ENCODE measurements around the gene ALOX5. TPM values are rescaled to one million over a fixed set of nuclear protein-coding genes. Genes with fewer than 3 reads are reported as not detected.
"Not testable (repeated sequence)": the region's sequence is repeated elsewhere in the genome, so short reads cannot be mapped to it uniquely, and the experiment has no call there.

ALOX5 gene
- total RNA-seq, 4 donors from 2014 or later: 13.7 to 46.4 (median 17.9) TPM

GRCh38 chr10:45410489-45410806 is 36.4 kb downstream of the ALOX5 start:
- 52 to 77% methylated on average over 2 of the region's 2 CpGs for WGBS, 2 donors (ENCODE audit: low coverage in 1 of 2)
- H3K27me3 ChIP-seq: peaks cover 33% of the 10 kb centered on the region
- H3K4me3 ChIP-seq: no peak overlapping the region
- H3K27ac ChIP-seq: no peak overlapping the region
- H3K4me1 ChIP-seq: no peaks in the 10 kb centered on the region
- H3K36me3 ChIP-seq: no peaks in the 10 kb centered on the region
- no peak for ATAC-seq
- no peaks in the 10 kb centered on the region for H3K9me3 ChIP-seq
- no peak for TF ChIP-seq POLR2AphosphoS5 (IDR thresholded peaks at IDR 0.05)

- peaks cover 33% of the 10 kb centered on the region for H3K27me3 ChIP-seq
- H3K9me3 ChIP-seq: no peaks in the 10 kb centered on the region
- WGBS, 2 donors (ENCODE audit: low coverage in 1 of 2): 50 to 64% methylated on average over 3 to 6 of the region's 6 CpGs
- no peak overlapping the region for H3K27ac ChIP-seq
- H3K4me1 ChIP-seq: no peaks in the 10 kb centered on the region
- no peaks in the 10 kb centered on the region for H3K36me3 ChIP-seq
- TF ChIP-seq POLR2AphosphoS5 (IDR thresholded peaks at IDR 0.05): no peak
- TF ChIP-seq POLR2A (IDR thresholded peaks at IDR 0.05): no peak
- TF ChIP-seq EP300 (IDR thresholded peaks at IDR 0.05): no peak
- TF ChIP-seq, protein P1, sequence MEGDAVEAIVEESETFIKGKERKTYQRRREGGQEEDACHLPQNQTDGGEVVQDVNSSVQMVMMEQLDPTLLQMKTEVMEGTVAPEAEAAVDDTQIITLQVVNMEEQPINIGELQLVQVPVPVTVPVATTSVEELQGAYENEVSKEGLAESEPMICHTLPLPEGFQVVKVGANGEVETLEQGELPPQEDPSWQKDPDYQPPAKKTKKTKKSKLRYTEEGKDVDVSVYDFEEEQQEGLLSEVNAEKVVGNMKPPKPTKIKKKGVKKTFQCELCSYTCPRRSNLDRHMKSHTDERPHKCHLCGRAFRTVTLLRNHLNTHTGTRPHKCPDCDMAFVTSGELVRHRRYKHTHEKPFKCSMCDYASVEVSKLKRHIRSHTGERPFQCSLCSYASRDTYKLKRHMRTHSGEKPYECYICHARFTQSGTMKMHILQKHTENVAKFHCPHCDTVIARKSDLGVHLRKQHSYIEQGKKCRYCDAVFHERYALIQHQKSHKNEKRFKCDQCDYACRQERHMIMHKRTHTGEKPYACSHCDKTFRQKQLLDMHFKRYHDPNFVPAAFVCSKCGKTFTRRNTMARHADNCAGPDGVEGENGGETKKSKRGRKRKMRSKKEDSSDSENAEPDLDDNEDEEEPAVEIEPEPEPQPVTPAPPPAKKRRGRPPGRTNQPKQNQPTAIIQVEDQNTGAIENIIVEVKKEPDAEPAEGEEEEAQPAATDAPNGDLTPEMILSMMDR (IDR thresholded peaks at IDR 0.05): no peak
- H3K4me3 ChIP-seq: no peak overlapping the region
- ATAC-seq: no peak
Observed at GRCh38 chr10:45410807-45411606, 37.0 kb downstream of the ALOX5 start.

- WGBS, 2 donors (ENCODE audit: low coverage in 1 of 2): 90% methylated on average over 2 of the region's 4 CpGs; no CpG with 5 or more reads in 1 of the 2 donors
- Histone ChIP-seq H3K4me3 (no peak overlapping the region), H3K27me3 (peaks cover 30% of the 10 kb centered on the region), H3K4me1 (no peaks in the 10 kb centered on the region), H3K9me3 (no peaks in the 10 kb centered on the region), H3K27ac (no peak overlapping the region), H3K36me3 (no peaks in the 10 kb centered on the region)
- no peak for ATAC-seq
- TF ChIP-seq EP300 (IDR thresholded peaks at IDR 0.05) (no peak), POLR2AphosphoS5 (IDR thresholded peaks at IDR 0.05) (no peak), POLR2A (IDR thresholded peaks at IDR 0.05) (no peak)
- TF ChIP-seq, protein P1 (IDR thresholded peaks at IDR 0.05): no peak
Observed at GRCh38 chr10:45411607-45411940, 37.6 kb downstream of the ALOX5 start.

DNA sequence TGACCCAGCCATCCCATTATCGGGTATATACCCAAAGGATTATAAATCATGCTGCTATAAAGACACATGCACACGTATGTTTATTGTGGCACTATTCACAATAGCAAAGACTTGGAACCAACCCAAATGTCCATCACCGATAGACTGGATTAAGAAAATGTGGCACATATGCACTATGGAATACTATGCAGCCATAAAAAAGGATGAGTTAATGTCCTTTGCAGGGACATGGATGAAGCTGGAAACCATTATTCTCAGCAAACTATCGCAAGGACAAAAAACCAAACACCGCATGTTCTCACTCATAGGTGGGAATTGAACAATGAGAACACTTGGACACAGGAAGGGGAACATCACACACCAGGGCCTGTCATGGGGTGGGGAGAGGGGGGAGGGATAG is 41.0 kb downstream of the ALOX5 start:
- peaks cover 0 to 27% (median 11%) of the 10 kb centered on the region in 3 donors for H3K4me1 ChIP-seq
- peaks cover 10% of the 10 kb centered on the region for H3K27me3 ChIP-seq
- not testable (repeated sequence) for H3K9me3 ChIP-seq, H3K36me3 ChIP-seq, H3K4me3 ChIP-seq, ATAC-seq, H3K27ac ChIP-seq
- WGBS, 2 donors (ENCODE audit: low coverage in 1 of 2): 79 to 96% methylated on average over 4 to 5 of the region's 5 CpGs

DNA sequence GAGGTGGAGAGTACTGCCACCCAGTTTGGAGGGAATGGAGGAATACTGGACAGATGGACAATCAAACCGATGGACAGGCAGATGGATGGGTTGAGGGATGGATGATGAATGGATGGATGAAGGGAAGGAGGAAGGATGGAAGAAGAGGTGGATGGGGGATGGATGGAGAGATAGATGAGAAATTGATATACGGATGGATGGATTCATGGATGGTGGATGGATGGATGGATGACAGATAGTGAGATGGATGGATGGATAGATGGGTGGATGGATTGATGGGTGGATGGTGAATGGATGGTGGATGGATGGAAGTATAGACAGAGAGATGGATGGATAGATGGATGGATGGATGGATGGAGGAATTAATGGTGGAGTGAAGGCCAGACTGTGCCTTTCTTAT is 42.6 kb downstream of the ALOX5 start:
- Histone ChIP-seq H3K27ac (no peak overlapping the region), H3K36me3 (no peaks in the 10 kb centered on the region), H3K4me3 (no peak overlapping the region), H3K4me1 (peaks cover 0 to 42% (median 26%) of the 10 kb centered on the region in 3 donors), H3K27me3 (peaks cover 8% of the 10 kb centered on the region), H3K9me3 (no peaks in the 10 kb centered on the region)
- 92% methylated on average over 2 of the region's 2 CpGs; no CpG with 5 or more reads in 1 of the 2 donors for WGBS, 2 donors (ENCODE audit: low coverage in 1 of 2)
- no peak for TF ChIP-seq POLR2AphosphoS5 (IDR thresholded peaks at IDR 0.05)
- TF ChIP-seq POLR2A (IDR thresholded peaks at IDR 0.05): no peak
- TF ChIP-seq, protein P1 (IDR thresholded peaks at IDR 0.05): no peak
- no peak for TF ChIP-seq EP300 (IDR thresholded peaks at IDR 0.05)
- no peak for ATAC-seq

GRCh38 chr10:45417746-45418145 is 43.7 kb downstream of the ALOX5 start:
- Histone ChIP-seq H3K36me3 (no peaks in the 10 kb centered on the region), H3K4me1 (peaks cover 0 to 42% (median 26%) of the 10 kb centered on the region in 3 donors), H3K27me3 (no peaks in the 10 kb centered on the region), H3K9me3 (no peaks in the 10 kb centered on the region), H3K4me3 (no peak overlapping the region), H3K27ac (peak overlapping the region in 3 of 4 donors; percentile 87 to 91 (median 89))
- no peak for ATAC-seq
- TF ChIP-seq EP300 (IDR thresholded peaks at IDR 0.05): no peak
- no peak for TF ChIP-seq POLR2AphosphoS5 (IDR thresholded peaks at IDR 0.05)
- no peak for TF ChIP-seq POLR2A (IDR thresholded peaks at IDR 0.05)
- TF ChIP-seq, protein P1 (IDR thresholded peaks at IDR 0.05): no peak
- 57 to 88% methylated on average over 2 of the region's 6 CpGs for WGBS, 2 donors (ENCODE audit: low coverage in 1 of 2)
